GM19025 (cell line): ENCODE measurements around the gene KCNH6.

ENCODE experiments used
- ATAC-seq: cut with Tn5 transposase; IDR thresholded peaks from one replicate; pipeline ENCODE4 v1.9.1; 2021; ENCODE audit warnings: mild to moderate bottlenecking, low read depth, moderate library complexity; ENCODE audit not compliant: unreplicated experiment

KCNH6 gene

GRCh38 chr17:63549946-63550816, 27.0 kb downstream of the KCNH6 start, which contains the start of gene DCAF7:
DCAF7 (plus strand) TSS chr17:63550477; CDS start chr17:63550678, 201 bp downstream.
- peak; percentile 96 for ATAC-seq

DNA sequence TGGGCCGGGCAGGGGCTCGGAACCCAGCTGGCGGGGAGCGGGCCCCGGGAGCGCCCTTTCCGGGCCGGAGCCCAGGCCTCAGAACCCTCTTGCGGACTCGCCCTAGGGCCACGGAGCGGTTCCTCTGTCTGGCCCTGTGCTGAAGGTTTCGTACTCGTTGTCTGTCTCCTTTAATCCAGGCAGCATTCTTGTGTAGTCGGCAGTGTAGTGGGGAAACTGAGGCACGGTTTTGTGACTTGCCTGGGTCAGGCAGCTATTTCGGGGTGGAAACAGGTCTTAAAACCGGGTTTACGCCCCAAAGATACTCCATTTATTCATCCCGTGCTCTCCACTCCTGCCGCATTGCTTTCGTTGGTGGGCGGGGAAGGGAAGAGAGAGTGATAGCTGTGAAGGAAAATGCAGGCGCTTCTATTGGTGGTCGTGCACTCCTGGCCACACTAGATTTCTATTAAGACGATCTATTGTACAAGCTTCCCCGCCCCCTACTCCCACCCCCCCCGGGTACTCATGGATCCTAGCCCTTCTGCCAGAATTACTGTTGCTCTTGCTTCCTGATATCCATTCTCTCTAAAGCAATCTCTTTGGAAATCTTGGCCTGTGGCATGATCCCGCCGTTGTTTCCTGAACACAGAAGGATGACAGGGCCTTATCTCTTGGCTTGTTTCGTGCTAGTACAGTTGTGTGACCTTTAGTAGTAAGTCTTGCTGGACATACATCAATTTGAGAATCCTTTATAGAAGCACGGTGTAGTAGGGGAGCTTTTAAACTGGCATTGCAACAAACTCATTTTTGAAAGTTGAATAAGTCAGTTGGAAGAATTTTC, 27.9 kb downstream of the KCNH6 start:
- ATAC-seq: no peak

- ATAC-seq: no peak
Measured at GRCh38 chr17:63552211-63552610, 29.1 kb downstream of the KCNH6 start.

DNA sequence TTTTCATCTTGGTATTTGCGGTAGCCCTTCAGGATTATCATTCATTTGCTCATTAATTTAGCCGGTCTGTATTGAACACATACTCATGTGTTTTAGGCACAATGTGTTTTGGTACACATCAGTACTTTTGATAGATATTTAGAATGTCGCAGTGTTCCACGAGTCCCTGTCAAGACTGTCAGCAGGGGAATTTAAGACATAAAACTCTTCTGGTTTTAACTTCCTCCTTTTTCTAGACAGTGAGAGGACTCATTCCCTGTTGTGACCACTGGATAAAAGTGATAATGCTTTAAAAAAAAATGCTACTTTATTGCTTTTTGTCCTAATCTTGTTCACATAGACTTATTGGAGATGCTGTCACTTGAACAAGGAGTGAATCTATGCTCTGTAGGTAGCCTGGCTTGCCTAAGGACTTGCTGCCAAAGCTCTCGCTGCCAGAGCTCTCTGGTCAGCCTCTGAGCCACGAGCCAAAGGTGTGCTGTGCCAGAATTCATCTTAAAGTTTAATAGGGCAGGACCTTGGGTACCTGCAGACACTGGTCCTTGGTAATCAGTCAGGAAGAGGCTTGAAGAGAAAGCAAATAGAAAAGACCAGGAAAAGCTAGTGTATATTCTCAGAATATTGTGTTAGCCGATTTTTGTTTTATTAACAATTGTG, 32.5 kb downstream of the KCNH6 start:
- ATAC-seq: no peak

DNA sequence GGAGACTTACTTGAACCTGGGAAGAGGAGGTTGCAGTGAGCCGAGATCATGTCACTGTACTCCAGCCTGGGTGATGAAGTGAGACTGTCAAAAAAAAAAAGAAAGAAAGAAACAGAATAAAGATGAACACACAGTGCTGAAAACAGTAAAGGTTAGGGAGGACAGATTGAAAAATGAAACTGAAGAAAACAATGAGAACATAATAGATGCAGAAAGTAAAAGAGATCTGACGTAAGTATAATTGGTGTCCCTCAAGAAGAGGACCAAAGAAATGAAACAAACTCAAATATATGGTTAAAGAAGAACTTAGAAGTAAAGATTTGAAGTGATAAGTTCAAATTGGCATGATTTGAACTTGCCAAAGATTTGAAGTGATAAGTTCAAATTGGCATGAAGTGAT, 34.3 kb downstream of the KCNH6 start:
- no peak for ATAC-seq

DNA sequence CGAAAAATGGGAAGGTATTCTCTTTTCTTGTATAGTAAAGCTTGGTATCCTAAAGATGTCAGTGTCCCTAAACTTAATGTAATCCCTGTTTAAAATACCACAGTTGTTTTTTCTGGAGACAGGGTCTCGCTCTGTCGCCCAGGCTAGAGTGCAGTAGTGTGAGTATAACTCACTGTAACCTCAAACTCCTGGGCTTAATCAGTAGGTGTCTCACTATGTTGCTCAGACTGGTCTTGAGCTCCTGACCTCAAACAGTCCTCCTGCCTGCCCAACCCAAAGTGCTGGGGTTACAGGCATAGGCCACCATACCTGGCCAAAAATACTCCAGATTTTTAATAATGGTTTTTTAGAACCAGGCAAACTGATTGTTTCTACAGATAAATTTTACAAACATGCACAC, 35.3 kb downstream of the KCNH6 start:
- no peak for ATAC-seq

DNA sequence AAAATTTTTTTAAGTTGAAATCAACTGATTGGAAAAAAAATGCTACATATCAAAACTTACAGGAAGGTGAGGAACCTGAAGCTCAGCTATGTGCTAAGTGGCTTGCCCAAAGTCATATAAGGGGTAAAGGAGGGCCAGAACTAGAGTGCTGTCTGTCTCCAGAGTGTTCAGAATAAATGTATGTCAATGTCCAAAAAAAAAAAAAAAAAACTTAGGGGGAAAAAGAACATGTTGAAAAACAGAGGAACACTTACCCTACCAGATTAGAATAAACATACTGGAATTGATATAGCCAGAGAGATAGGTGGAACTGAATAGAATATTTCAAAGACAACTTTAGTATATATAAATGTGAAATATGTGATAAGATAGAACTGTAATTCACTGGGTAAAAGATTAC, 38.7 kb downstream of the KCNH6 start:
- no peak for ATAC-seq

GRCh38 chr17:63563339-63563738, 40.2 kb downstream of the KCNH6 start:
- no peak for ATAC-seq

DNA sequence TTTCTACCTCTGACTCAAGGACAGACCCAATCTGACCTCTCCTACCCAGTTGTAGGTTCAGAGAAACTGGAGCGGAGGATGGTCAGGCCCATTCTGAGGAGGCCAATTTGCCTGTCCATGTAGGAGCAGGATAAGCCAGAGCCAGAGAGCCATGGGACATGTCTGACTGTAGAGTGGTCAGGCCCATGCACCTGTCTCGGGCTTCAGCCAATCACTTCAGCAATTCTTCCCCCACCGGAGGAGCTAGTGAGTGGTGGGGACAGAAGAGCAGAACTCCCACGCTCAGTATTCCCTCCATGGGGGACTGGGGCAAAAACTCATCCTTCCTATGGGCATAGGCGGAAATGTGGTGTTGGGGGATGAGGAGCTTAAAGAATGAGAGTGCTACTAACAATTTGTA, 41.4 kb downstream of the KCNH6 start:
- ATAC-seq: no peak

GRCh38 chr17:63567229-63567628, 44.1 kb downstream of the KCNH6 start:
- ATAC-seq: no peak

DNA sequence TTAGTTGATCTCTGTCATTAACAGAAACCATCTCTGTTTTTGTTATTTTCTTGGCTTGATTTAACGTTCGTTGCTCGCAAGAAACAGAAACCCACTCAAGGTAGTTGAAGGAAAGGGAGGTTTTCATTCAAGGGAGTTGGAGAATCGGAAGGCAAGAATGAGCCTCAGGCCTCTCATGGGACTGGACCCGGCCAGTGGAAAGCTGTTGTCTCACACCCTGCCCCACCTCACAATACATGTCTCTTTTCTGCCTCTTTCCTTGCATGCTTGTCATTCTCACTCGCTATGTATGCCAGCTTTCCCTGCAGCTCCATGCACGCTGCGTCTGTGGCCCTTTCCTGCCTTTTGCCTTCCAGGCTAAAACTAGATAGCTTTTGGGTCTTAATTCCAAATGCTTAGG, 45.4 kb downstream of the KCNH6 start:
- ATAC-seq: no peak

GRCh38 chr17:63571632-63572310, 48.6 kb downstream of the KCNH6 start:
- no peak for ATAC-seq

DNA sequence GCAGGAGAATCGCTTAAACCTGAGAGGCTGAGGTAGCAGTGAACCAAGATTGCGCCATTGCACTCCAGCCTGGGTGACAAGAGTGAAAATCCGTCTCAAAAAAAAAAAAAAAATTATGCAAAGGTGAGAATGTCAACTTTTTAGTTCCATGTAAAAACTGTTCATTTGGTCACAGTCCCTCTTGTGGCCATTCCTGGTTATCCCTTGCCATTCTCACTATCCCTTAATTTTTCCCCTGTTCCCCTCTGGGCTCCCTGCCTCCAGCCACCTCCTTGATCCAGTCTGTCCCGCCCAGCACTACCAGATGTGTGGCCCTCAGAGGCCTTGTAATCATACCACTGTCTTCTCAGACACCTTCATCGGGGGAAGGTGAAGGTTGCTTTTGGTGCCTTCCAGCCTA, 50.5 kb downstream of the KCNH6 start:
- no peak for ATAC-seq

DNA sequence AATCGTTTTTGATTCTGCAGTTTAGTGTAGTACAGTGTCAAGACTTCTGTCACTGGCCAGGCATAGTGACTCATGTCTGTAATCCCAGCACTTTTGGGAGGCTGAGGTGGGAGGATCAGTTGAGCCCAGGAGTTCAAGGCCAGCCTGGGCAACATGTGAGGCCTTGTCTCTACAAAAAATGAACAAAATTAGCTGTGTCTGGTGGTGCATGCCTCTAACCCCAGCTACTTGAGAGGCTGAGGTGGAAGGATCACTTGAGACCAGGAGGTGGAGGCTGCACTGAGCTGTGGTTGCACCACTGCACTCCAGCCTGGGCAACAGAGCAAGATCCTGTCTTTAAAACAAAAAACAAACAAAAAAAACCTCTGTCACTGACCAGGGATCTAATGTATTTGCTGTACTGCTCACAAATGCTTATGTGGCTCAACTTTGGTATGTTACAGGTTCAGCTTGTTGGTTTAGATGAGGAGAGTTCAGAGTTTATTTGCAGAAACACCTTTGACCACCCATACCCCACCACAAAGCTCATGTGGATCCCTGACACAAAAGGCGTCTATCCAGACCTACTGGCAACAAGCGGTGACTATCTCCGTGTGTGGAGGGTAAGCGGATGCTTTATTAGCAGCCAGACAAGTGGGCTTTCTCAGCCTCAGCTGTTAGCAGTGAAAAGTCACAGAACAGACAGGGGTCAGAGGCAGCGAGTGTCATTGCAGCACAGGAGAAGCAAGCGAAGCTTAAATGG, 55.0 kb downstream of the KCNH6 start:
- ATAC-seq: no peak

- no peak for ATAC-seq
Measured at GRCh38 chr17:63578769-63579111, 55.6 kb downstream of the KCNH6 start.

DNA sequence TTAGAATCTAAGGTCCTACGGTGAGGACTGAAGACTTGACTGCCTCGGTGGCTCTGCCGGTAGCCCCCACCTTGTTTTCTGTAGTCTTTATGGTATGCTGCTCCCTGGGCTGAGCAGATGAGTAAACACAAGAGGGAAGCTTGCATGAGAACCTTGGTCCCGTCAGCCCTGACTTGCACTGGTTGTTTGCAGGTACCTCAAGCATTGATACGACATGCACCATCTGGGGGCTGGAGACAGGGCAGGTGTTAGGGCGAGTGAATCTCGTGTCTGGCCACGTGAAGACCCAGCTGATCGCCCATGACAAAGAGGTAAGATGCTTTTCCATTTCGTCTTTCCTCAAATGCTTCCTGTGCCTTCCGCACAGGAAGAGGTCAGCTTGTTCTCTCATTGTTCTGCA, 56.5 kb downstream of the KCNH6 start:
- ATAC-seq: no peak

- ATAC-seq: no peak
Measured at GRCh38 chr17:63587770-63588169, 64.6 kb downstream of the KCNH6 start.

- ATAC-seq: no peak
Measured at GRCh38 chr17:63588797-63589196, 65.6 kb downstream of the KCNH6 start.

- ATAC-seq: no peak
Measured at GRCh38 chr17:63589646-63590045, 66.5 kb downstream of the KCNH6 start.

- ATAC-seq: no peak
Measured at GRCh38 chr17:63592797-63593196, 69.6 kb downstream of the KCNH6 start.
